Loucy (cell line): ENCODE measurements around the gene IL17RD.

Experiments
- CTCF ChIP-seq: fragments of 200-600 bp; sonication (generic); conservative IDR thresholded peaks from 2 replicates; pipeline ENCODE4 v1.5.1; 2014; ENCODE audit warnings: mild to moderate bottlenecking, antibody characterized with exemption, low read length
- EZH2phosphoT487 ChIP-seq: fragments of 200-600 bp; IDR thresholded peaks from 2 replicates; pipeline ENCODE4 v1.6.1; 2018; ENCODE audit warnings: antibody characterized with exemption, mild to moderate bottlenecking, moderate library complexity, borderline replicate concordance

- TF ChIP-seq CTCF (no peak), EZH2phosphoT487 (no peak)
These were observed 4.0 kb upstream of the IL17RD start for GRCh38 chr3:57169108-57169507.
